ENCODE data around the gene DRAM2. TPM values are rescaled to one million over a fixed set of nuclear protein-coding genes. Genes with fewer than 3 reads are reported as not detected.
A peak's percentile ranks its signal among the peaks of the same experiment; 100 is the strongest.

The DRAM2 gene
- total RNA-seq, 1 donor from 2014 or later, result 33.9 TPM

GRCh38 chr1:111145542-111145941, 5.6 kb upstream of the DRAM2 start:
- H3K4me1 ChIP-seq (ENCODE audit: insufficient read depth, low read length), result peaks cover 7% of the 10 kb centered on the region
- no peaks in the 10 kb centered on the region for H3K9me3 ChIP-seq (ENCODE audit: insufficient read depth, low read depth, low read length)
- H3K4me3 Mint-ChIP-seq (ENCODE audit: unreplicated experiment), result no peak overlapping the region
- no peaks in the 10 kb centered on the region for H3K9me3 Mint-ChIP-seq (ENCODE audit: unreplicated experiment)
- H3K36me3 Mint-ChIP-seq (ENCODE audit: low read depth, unreplicated experiment), result peaks cover 2% of the 10 kb centered on the region
- no peak overlapping the region for H2AFZ ChIP-seq (ENCODE audit: low read depth, low read length)
- H3K27ac Mint-ChIP-seq (ENCODE audit: unreplicated experiment), result no peak overlapping the region
- DNase-seq (ENCODE audit: low read depth) (no peak), FAIRE-seq (no peak)
- H3K27ac ChIP-seq (ENCODE audit: low read depth, low read length), result no peak overlapping the region
- H3K27me3 ChIP-seq (ENCODE audit: insufficient read depth, low read length), result no peaks in the 10 kb centered on the region
- no peak overlapping the region for H3K4me2 ChIP-seq (ENCODE audit: low read length)
- TF ChIP-seq CTCF (IDR thresholded peaks at IDR 0.05; ENCODE audit: insufficient read depth, low read depth, low read length), result no peak
- TF ChIP-seq EZH2 (IDR thresholded peaks at IDR 0.05; ENCODE audit: insufficient read depth, low read length), result no peak
- H3K27me3 Mint-ChIP-seq (ENCODE audit: low read depth, unreplicated experiment), result no peaks in the 10 kb centered on the region
- no peak overlapping the region for H3K4me3 ChIP-seq (ENCODE audit: insufficient read depth, low read depth, low read length)
- peaks cover 9% of the 10 kb centered on the region for H3K4me1 Mint-ChIP-seq (ENCODE audit: low read depth, unreplicated experiment)
- H3K36me3 ChIP-seq (ENCODE audit: insufficient read depth, low read length), result peaks cover 4% of the 10 kb centered on the region
- peaks cover 83% of the 10 kb centered on the region for H3K79me2 ChIP-seq (ENCODE audit: insufficient read depth, low read length)
- peaks cover 37% of the 10 kb centered on the region for H4K20me1 ChIP-seq (ENCODE audit: insufficient read depth, low read length)
- no peak overlapping the region for H3K9ac ChIP-seq (ENCODE audit: low read length)

- Mint-ChIP-seq H3K36me3 (ENCODE audit: low read depth, unreplicated experiment) (no peaks in the 10 kb centered on the region), H3K9me3 (ENCODE audit: unreplicated experiment) (no peaks in the 10 kb centered on the region), H3K4me1 (ENCODE audit: low read depth, unreplicated experiment) (peaks cover 16% of the 10 kb centered on the region), H3K4me3 (ENCODE audit: unreplicated experiment) (peak overlapping the region; percentile 34), H3K27ac (ENCODE audit: unreplicated experiment) (no peak overlapping the region), H3K27me3 (ENCODE audit: low read depth, unreplicated experiment) (no peaks in the 10 kb centered on the region)
- Histone ChIP-seq H3K27me3 (ENCODE audit: insufficient read depth, low read length) (no peaks in the 10 kb centered on the region), H2AFZ (ENCODE audit: low read depth, low read length) (no peak overlapping the region), H3K9ac (ENCODE audit: low read length) (no peak overlapping the region), H3K27ac (ENCODE audit: low read depth, low read length) (no peak overlapping the region), H3K79me2 (ENCODE audit: insufficient read depth, low read length) (peaks cover 87% of the 10 kb centered on the region), H3K4me1 (ENCODE audit: insufficient read depth, low read length) (peaks cover 13% of the 10 kb centered on the region), H4K20me1 (ENCODE audit: insufficient read depth, low read length) (peaks cover 29% of the 10 kb centered on the region), H3K9me3 (ENCODE audit: insufficient read depth, low read depth, low read length) (no peaks in the 10 kb centered on the region), H3K4me3 (ENCODE audit: insufficient read depth, low read depth, low read length) (no peak overlapping the region), H3K4me2 (ENCODE audit: low read length) (no peak overlapping the region), H3K36me3 (ENCODE audit: insufficient read depth, low read length) (no peaks in the 10 kb centered on the region)
- FAIRE-seq (no peak), DNase-seq (ENCODE audit: low read depth) (no peak)
- TF ChIP-seq EZH2 (IDR thresholded peaks at IDR 0.05; ENCODE audit: insufficient read depth, low read length), result no peak
- TF ChIP-seq CTCF (IDR thresholded peaks at IDR 0.05; ENCODE audit: insufficient read depth, low read depth, low read length), result no peak
Measured at GRCh38 chr1:111142356-111142975, 2.6 kb upstream of the DRAM2 start.
